GM12878 (cell line): Measurements from ENCODE around the gene VEPH1. TPM values are rescaled to one million over a fixed set of nuclear protein-coding genes. Genes with fewer than 3 reads are reported as not detected.

Source experiments
- ATAC-seq: fragments of 200-7000 bp; cut with Tn5 transposase; 3 replicates; pipeline ENCODE4 v1.9.1; 2020; ENCODE audit warnings: mild to moderate bottlenecking, moderate library complexity
- BruUV-seq: library from RNA; stranded (reverse); fragments of 400-500 nt; replicated peaks from 2 replicates; lab custom pipeline; 2021; lab: Mats Ljungman, UMichigan
- CTCF ChIA-PET: fragments of 300-600 bp; sonication (Branson Sonifier 250); formaldehyde crosslinking; extraction: SDS; loops from one replicate; lab custom pipeline; 2021; ENCODE audit warnings: inconsistent platforms; lab: Yijun Ruan, JAX
- POLR2A ChIA-PET: fragments of 350-600 bp; formaldehyde crosslinking; extraction: SDS; loops from one replicate; lab custom pipeline; 2021; ENCODE audit warnings: inconsistent platforms; lab: Charles Lee
- RAD21 ChIA-PET: fragments of 300-600 bp; sonication (Branson Sonifier 250); formaldehyde crosslinking; loops from one replicate; lab custom pipeline; 2023; ENCODE audit warnings: antibody characterized with exemption; ENCODE audit not compliant: unreplicated experiment; lab: Charles Lee
- SMC1A ChIA-PET: fragments of 300-600 bp; sonication (Branson Sonifier 250); formaldehyde crosslinking; loops from one replicate; lab custom pipeline; 2023; ENCODE audit not compliant: unreplicated experiment, uncharacterized antibody; lab: Charles Lee
- DNase-seq: peaks from one replicate; pipeline ENCODE4 v3.0.0-alpha.2; 2011; ENCODE audit warnings: low read depth, low spot score
- FAIRE-seq: peaks from 3 replicates; lab custom pipeline; 2011; peaks lifted over from hg19 to GRCh38; lab: Jason Lieb, UNC
- H2AFZ ChIP-seq: 2 replicates; pipeline ENCODE4 v1.6.0; 2011; ENCODE audit warnings: low read depth, low read length, control low read depth; ENCODE audit not compliant: control insufficient read depth
- H3K27ac ChIP-seq: 2 replicates; pipeline ENCODE4 v1.5.1; 2011; ENCODE audit warnings: control low read depth; ENCODE audit not compliant: control insufficient read depth, insufficient read depth
- H3K27me3 ChIP-seq, 2 experiments: replicated peaks in 1 of 2; 2 replicates each; pipeline versions ENCODE4 v1.6.0 to v1.6.1; 2011; ENCODE audit warnings: low read length in 1 of 2; ENCODE audit not compliant: control insufficient read depth in 2 of 2, insufficient read depth in 2 of 2
- H3K36me3 ChIP-seq, 2 experiments: 2 replicates each; pipeline ENCODE4 v1.5.1; 2011; ENCODE audit warnings: low read length in 1 of 2; ENCODE audit not compliant: control insufficient read depth in 2 of 2, insufficient read depth in 2 of 2
- H3K4me1 ChIP-seq: 2 replicates; pipeline ENCODE4 v1.6.1; 2011; ENCODE audit warnings: mild to moderate bottlenecking, low read length, moderate library complexity, mixed read lengths; ENCODE audit not compliant: control insufficient read depth, insufficient read depth
- H3K4me2 ChIP-seq: 2 replicates; pipeline ENCODE4 v1.6.0; 2011; ENCODE audit warnings: control low read depth; ENCODE audit not compliant: control insufficient read depth, insufficient read depth
- H3K4me3 ChIP-seq: fragments of 200-600 bp; sonication (generic); 2 replicates; pipeline ENCODE4 v1.5.1; 2016
- H3K79me2 ChIP-seq: 2 replicates; pipeline ENCODE4 v1.6.0; 2011; ENCODE audit warnings: low read length; ENCODE audit not compliant: control insufficient read depth, insufficient read depth
- H3K9ac ChIP-seq: 2 replicates; pipeline ENCODE4 v1.8.0; 2011; ENCODE audit warnings: low read length, control low read depth, mixed read lengths; ENCODE audit not compliant: control insufficient read depth, insufficient read depth
- H3K9me3 ChIP-seq: replicated peaks from 3 replicates; pipeline ENCODE4 v1.5.1; 2011; ENCODE audit warnings: mild to moderate bottlenecking, low read length; ENCODE audit not compliant: control insufficient read depth, insufficient read depth
- H4K20me1 ChIP-seq: 2 replicates; pipeline ENCODE4 v1.6.0; 2011; ENCODE audit not compliant: control insufficient read depth, insufficient read depth
- CBX5 ChIP-seq: sonication (generic); IDR thresholded peaks from 2 replicates; pipeline ENCODE4 v1.6.1; 2016; ENCODE audit warnings: low read depth, moderate library complexity, mild to moderate bottlenecking, inconsistent platforms
- CHD2 ChIP-seq: IDR thresholded peaks from 2 replicates; pipeline ENCODE4 v1.6.1; 2011; ENCODE audit warnings: low read depth, low read length, improper control_type of control experiment, borderline replicate concordance
- IRF4 ChIP-seq: IDR thresholded peaks from 2 replicates; pipeline ENCODE4 v1.6.1; 2011; ENCODE audit warnings: low read depth, low read length
- LARP7 ChIP-seq: fragments of 450-650 bp; IDR thresholded peaks from 2 replicates; pipeline ENCODE4 v1.6.1; 2017; ENCODE audit warnings: mild to moderate bottlenecking
- MEF2A ChIP-seq: IDR thresholded peaks from 2 replicates; pipeline ENCODE4 v1.6.1; 2011; ENCODE audit warnings: low read depth, mild to moderate bottlenecking, low read length, moderate library complexity; ENCODE audit not compliant: insufficient read depth
- REST ChIP-seq: IDR thresholded peaks from 2 replicates; pipeline ENCODE4 v1.6.1; 2012; ENCODE audit warnings: mild to moderate bottlenecking, low read depth, low read length
- ZNF274 ChIP-seq: IDR thresholded peaks from one replicate; pipeline ENCODE4 v1.8.0; 2011; ENCODE audit not compliant: insufficient read length, insufficient read depth
- ZNF592 ChIP-seq: fragments of 450-650 bp; IDR thresholded peaks from 2 replicates; pipeline ENCODE4 v1.6.1; 2017; ENCODE audit warnings: mild to moderate bottlenecking, moderate library complexity
- ZSCAN29 ChIP-seq: fragments of 450-650 bp; IDR thresholded peaks from 2 replicates; pipeline ENCODE4 v1.6.1; 2017; ENCODE audit warnings: mild to moderate bottlenecking, moderate library complexity
- WGBS: methylation state at CpG from one replicate; pipeline ENCODE4 v1.1.6; 2016; ENCODE audit warnings: low lambda C conversion rate; ENCODE audit not compliant: insufficient replicate concordance, insufficient coverage; ENCODE audit errors: missing lambda C conversion rate; 5-methylcytosine and 5-hydroxymethylcytosine counted together
- in situ Hi-C: fragments of 300-500 bp; cut with MboI; formaldehyde crosslinking; loops from 9 replicates; pipeline ENCODE4 v1.14.3; 2018; ENCODE audit warnings: mixed read lengths
- intact Hi-C: fragments of 100-400 bp; cut with micrococcal nuclease; formaldehyde crosslinking; loops from one replicate; pipeline ENCODE4 v1.14.2; 2022; ENCODE audit not compliant: unreplicated experiment
- polyA plus RNA-seq, 11 experiments: library from polyadenylated mRNA; depleted of rRNA in 4 of 11; unstranded in 6 of 11; stranded (reverse) in 5 of 11; fragments of >200 nt; fragmentation: Nextera tagmentation in 4 of 11; fragmentation: Illumina TruSeq in 1 of 11; extraction: Ambion mirVana in 4 of 11; extraction: Trizol in 1 of 11; gene quantifications; 1 replicate in 1 of 11; 2 replicates in 10 of 11; pipeline versions ENCODE4 v1.2.1 to v1.2.3, GENCODE V29; 2011 to 2016; ENCODE audit warnings: inconsistent platforms in 2 of 11, missing spikeins in 2 of 11, low read depth in 1 of 11
- total RNA-seq, 4 experiments: library from RNA; depleted of rRNA in 3 of 4; stranded (reverse); fragments of >200 nt in 3 of 4; fragmentation: Illumina TruSeq in 1 of 4; extraction: Trizol in 1 of 4; gene quantifications; 2 replicates each; pipeline versions ENCODE4 v1.2.1 to v1.2.3, GENCODE V29; 2013 to 2021
- TF ChIP-seq, protein P1 (sequence below): fragments of 450-650 bp; IDR thresholded peaks from 2 replicates; pipeline ENCODE4 v1.6.1; 2017; ENCODE audit warnings: mild to moderate bottlenecking, low read depth, inconsistent platforms; ENCODE audit not compliant: poor library complexity, severe bottlenecking
- TF ChIP-seq, protein P2 (sequence below): IDR thresholded peaks from 2 replicates; pipeline ENCODE4 v1.6.1; 2011; ENCODE audit warnings: borderline replicate concordance, low read depth, mild to moderate bottlenecking, moderate library complexity, low read length; ENCODE audit not compliant: insufficient read depth, poor library complexity, severe bottlenecking

The VEPH1 gene
- total and polyA plus RNA-seq, 10 of the 15 experiments (the other 5 are each of a cell fraction or from before 2014, with no cell fraction given): 0.04 to 0.26 (median 0.17) TPM; not detected in 7

- TF ChIP-seq, protein P1, sequence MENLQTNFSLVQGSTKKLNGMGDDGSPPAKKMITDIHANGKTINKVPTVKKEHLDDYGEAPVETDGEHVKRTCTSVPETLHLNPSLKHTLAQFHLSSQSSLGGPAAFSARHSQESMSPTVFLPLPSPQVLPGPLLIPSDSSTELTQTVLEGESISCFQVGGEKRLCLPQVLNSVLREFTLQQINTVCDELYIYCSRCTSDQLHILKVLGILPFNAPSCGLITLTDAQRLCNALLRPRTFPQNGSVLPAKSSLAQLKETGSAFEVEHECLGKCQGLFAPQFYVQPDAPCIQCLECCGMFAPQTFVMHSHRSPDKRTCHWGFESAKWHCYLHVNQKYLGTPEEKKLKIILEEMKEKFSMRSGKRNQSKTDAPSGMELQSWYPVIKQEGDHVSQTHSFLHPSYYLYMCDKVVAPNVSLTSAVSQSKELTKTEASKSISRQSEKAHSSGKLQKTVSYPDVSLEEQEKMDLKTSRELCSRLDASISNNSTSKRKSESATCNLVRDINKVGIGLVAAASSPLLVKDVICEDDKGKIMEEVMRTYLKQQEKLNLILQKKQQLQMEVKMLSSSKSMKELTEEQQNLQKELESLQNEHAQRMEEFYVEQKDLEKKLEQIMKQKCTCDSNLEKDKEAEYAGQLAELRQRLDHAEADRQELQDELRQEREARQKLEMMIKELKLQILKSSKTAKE: no peak
- TF ChIP-seq MEF2A (no peak), IRF4 (no peak)
- TF ChIP-seq, all 136 proteins: peak for 0
Observed at GRCh38 chr3:157373783-157374182, 129.4 kb downstream of the VEPH1 start (continued).

DNA sequence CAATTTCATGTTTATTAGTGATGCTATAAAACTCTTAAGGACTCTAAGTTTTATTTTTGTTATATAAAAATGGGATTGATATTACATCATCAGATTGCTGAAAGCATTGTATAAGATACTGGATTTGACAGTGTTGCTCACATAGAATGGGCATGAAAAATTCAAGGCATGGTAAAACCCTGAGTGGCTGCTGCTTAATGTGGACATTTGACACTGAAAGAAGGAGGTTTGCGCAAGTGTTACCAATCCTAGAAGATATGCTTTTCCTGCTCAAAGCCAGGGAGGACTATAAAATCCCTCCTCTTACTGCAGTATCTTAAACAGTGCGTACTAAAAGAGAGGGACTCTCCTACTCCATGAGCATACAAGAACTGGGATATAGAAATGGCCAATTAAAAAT, 132.3 kb downstream of the VEPH1 start:
- BruUV-seq: no TSS peak
- ChIA-PET POLR2A (no interaction called here), CTCF (no interaction called here)
- TF ChIP-seq ZNF274 (no peak), REST (no peak), ZNF592 (no peak), LARP7 (no peak), CHD2 (no peak), ZSCAN29 (no peak), CBX5 (no peak)
- TF ChIP-seq, protein P2, sequence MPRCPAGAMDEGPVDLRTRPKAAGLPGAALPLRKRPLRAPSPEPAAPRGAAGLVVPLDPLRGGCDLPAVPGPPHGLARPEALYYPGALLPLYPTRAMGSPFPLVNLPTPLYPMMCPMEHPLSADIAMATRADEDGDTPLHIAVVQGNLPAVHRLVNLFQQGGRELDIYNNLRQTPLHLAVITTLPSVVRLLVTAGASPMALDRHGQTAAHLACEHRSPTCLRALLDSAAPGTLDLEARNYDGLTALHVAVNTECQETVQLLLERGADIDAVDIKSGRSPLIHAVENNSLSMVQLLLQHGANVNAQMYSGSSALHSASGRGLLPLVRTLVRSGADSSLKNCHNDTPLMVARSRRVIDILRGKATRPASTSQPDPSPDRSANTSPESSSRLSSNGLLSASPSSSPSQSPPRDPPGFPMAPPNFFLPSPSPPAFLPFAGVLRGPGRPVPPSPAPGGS: no peak

More for the DNA sequence above, 132.3 kb downstream of the VEPH1 start:
- in situ Hi-C loops (no loop called here), intact Hi-C loops (no loop called here)
- no peak for DNase-seq
- Histone ChIP-seq H3K4me2 (no peak overlapping the region), H3K27ac (no peak overlapping the region), H3K4me3 (no peak overlapping the region), H2AFZ (no peak overlapping the region), H3K27me3 (no peaks in the 10 kb centered on the region), H3K79me2 (no peaks in the 10 kb centered on the region), H4K20me1 (no peaks in the 10 kb centered on the region), H3K4me1 (no peaks in the 10 kb centered on the region), H3K9me3 (no peaks in the 10 kb centered on the region), H3K36me3 (no peaks in the 10 kb centered on the region), H3K9ac (no peak overlapping the region)
- ChIA-PET SMC1A (no interaction called here), RAD21 (no interaction called here)
- no peak for FAIRE-seq
- WGBS: 60% methylated on average over 2 of the region's 2 CpGs
- no peak for ATAC-seq
